ENCODE data around the gene CDA. TPM values are rescaled to one million over a fixed set of nuclear protein-coding genes. Genes with fewer than 3 reads are reported as not detected.

Gene CDA
- total and polyA plus RNA-seq, 10 of the 15 experiments (the other 5 are each of a cell fraction or from before 2014, with no cell fraction given): not detected

- Histone ChIP-seq H3K4me3 (no peak overlapping the region), H3K27ac (ENCODE audit: control insufficient read depth, insufficient read depth) (no peak overlapping the region), H3K9me3 (replicated peaks; ENCODE audit: control insufficient read depth, insufficient read depth, low read length) (no peaks in the 10 kb centered on the region), H3K79me2 (ENCODE audit: control insufficient read depth, insufficient read depth, low read length) (no peaks in the 10 kb centered on the region), H3K27me3 (replicated peaks in 1 of 2; ENCODE audit: control insufficient read depth in 2 of 2, insufficient read depth in 2 of 2, low read length in 1 of 2) (peaks cover 5 to 8% of the 10 kb centered on the region in 2 experiments), H3K9ac (ENCODE audit: control insufficient read depth, insufficient read depth, low read length) (no peak overlapping the region), H3K36me3 (ENCODE audit: control insufficient read depth in 2 of 2, insufficient read depth in 2 of 2, low read length in 1 of 2) (no peaks in the 10 kb centered on the region), H3K4me1 (ENCODE audit: control insufficient read depth, insufficient read depth, low read length) (no peaks in the 10 kb centered on the region), H2AFZ (ENCODE audit: control insufficient read depth, low read depth, low read length) (no peak overlapping the region), H3K4me2 (ENCODE audit: control insufficient read depth, insufficient read depth) (no peak overlapping the region), H4K20me1 (ENCODE audit: control insufficient read depth, insufficient read depth) (no peaks in the 10 kb centered on the region)
- intact Hi-C loops (cut with micrococcal nuclease; ENCODE audit: unreplicated experiment) (no loop called here), in situ Hi-C loops (cut with MboI) (no loop called here)
- 54% methylated on average over 7 of the region's 7 CpGs for WGBS (ENCODE audit: insufficient coverage, insufficient replicate concordance, low lambda C conversion rate, missing lambda C conversion rate)
- ChIA-PET CTCF (no interaction called here), RAD21 (ENCODE audit: unreplicated experiment) (no interaction called here), SMC1A (ENCODE audit: uncharacterized antibody, unreplicated experiment) (no interaction called here), POLR2A (no interaction called here)
- DNase-seq (ENCODE audit: low read depth, low spot score) (no peak), ATAC-seq (no peak; the same call in 1 of the 3 replicates), FAIRE-seq (no peak)
- no TSS peak for BruUV-seq (replicated peaks)
- TF ChIP-seq CHD4 (IDR thresholded peaks at IDR 0.05): no peak
- no peak for TF ChIP-seq ZNF274 (IDR thresholded peaks at IDR 0.05; ENCODE audit: insufficient read depth, insufficient read length)
- TF ChIP-seq ZSCAN29 (IDR thresholded peaks at IDR 0.05): no peak
- no peak for TF ChIP-seq TARDBP (IDR thresholded peaks at IDR 0.05; ENCODE audit: borderline replicate concordance)
- TF ChIP-seq PAX8 (IDR thresholded peaks at IDR 0.05): no peak
- TF ChIP-seq POLR2AphosphoS5 (IDR thresholded peaks at IDR 0.05; ENCODE audit: low read length): no peak
- TF ChIP-seq ZBTB33 (IDR thresholded peaks at IDR 0.05): no peak
- no peak for TF ChIP-seq ZNF217 (IDR thresholded peaks at IDR 0.05)
- TF ChIP-seq PML (IDR thresholded peaks at IDR 0.05; ENCODE audit: low read length): no peak
- TF ChIP-seq IRF5 (IDR thresholded peaks at IDR 0.05; ENCODE audit: borderline replicate concordance): no peak
- TF ChIP-seq E2F4 (IDR thresholded peaks at IDR 0.05; ENCODE audit: low read depth, low read length): no peak
These were observed 1.4 kb downstream of the CDA start for GRCh38 chr1:20590306-20590777.
